GM18873 (cell line): ENCODE results near the gene NCOA3.
"Not testable (repeated sequence)": the region's sequence is repeated elsewhere in the genome, so short reads cannot be mapped to it uniquely, and the experiment has no call there.

Experiments used
- ATAC-seq: cut with Tn5 transposase; IDR thresholded peaks from one replicate; pipeline ENCODE4 v1.9.1; 2021; ENCODE audit warnings: mild to moderate bottlenecking, moderate library complexity, moderate number of reproducible peaks; ENCODE audit not compliant: unreplicated experiment, low FRiP score

Gene NCOA3

DNA sequence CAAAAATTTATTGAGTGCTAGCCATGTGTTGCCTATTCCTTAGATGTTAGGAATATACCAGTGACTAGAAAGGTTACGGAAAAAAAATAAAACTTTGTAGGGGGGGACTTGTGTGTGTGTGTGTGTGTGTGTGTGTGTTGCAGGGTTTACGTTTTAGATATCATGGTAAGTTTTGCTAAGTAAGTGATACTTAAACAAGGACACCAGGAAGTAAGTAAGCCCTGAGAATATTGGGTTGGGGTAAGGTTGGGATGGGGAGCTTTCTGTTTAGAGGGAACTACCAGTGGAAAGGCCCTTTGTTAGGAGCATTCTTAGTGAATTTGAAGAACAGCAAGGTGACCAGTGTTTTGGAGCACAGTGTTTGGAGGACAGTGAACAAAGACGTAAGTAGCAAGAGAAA is 30.3 kb downstream of the NCOA3 start:
- no peak for ATAC-seq

DNA sequence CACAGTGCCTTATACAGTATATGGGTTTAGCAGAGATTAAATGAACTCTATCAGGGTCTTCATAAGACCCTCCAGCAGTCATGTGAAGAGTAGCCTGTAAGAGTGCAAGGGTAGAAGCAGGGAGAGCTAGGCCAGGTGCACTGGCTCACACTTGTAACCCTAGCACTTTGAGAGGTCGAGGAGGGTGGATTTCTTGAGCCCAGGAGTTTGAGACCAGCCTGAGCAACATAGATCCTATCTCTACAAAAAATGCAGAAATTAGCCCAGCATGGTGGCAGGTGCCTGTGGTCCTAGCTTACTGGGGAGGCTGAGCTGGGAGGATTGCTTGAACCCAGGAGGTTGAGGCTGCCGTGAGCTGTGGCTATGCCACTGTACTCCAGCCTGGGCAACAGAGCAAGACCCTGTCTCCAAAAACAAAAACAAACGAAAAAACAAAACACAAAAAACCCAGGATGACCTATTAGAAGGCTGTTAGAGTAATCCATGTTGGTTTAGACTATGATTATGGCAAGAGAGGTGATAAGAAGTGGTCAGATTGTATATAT is 31.9 kb downstream of the NCOA3 start:
- no peak for ATAC-seq

DNA sequence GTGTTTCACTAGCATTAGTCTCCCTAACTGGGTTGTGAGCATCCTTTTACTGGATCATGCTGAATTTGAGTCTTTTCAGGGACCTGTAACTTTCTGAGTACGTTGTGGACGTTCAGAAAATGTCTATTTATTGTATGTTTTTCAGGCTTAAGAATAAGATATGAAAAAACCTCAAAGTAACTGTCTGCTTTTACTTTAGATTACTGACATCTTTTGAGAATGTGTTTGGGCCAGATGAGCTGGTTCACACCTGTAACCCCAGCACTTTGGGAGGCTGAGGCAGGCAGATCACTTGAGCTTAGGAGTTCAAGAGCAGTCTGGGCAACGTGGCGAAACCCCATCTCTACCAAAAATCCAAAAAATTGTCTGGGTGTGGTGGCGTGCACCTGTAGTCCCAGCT is 32.7 kb downstream of the NCOA3 start:
- no peak for ATAC-seq

DNA sequence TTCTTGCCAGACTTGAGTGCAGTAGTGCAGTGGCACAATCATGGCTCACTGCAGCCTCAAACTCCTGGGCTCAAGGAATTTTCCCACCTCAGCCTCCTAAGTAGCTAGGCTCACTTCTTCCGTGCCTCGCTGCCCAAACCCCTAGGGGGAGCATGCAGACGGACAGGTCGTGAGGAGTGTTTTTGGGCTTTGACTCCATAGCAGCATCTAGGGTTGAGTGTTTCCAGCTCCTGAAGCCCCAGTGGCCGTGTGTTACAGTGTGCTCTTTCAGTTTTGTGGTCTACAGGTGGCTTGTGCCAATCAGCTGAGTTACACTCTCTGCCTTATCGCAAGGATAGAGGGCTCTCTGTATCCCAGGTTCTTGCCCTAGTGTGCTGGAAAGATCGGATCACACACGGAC is 33.4 kb downstream of the NCOA3 start:
- no peak for ATAC-seq

DNA sequence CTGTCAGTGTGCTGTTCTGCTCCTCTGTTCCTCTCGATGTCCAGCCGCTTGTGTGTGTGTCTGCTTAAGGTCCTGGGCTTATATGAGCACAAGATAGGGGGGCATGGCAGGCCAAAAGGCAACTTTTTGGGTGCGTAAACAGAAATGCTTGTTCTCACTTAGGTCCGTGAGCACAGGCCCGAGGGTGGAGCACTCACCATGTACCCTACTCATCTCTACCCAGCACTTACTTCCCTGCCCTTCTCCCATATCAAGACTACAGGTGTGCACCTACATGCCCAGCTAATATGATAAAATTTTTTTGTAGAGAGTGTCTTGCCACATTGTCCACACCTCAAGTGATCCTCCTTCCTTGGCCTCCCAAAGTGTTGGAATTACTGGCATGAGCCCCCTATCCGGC is 34.3 kb downstream of the NCOA3 start:
- ATAC-seq, result no peak

DNA sequence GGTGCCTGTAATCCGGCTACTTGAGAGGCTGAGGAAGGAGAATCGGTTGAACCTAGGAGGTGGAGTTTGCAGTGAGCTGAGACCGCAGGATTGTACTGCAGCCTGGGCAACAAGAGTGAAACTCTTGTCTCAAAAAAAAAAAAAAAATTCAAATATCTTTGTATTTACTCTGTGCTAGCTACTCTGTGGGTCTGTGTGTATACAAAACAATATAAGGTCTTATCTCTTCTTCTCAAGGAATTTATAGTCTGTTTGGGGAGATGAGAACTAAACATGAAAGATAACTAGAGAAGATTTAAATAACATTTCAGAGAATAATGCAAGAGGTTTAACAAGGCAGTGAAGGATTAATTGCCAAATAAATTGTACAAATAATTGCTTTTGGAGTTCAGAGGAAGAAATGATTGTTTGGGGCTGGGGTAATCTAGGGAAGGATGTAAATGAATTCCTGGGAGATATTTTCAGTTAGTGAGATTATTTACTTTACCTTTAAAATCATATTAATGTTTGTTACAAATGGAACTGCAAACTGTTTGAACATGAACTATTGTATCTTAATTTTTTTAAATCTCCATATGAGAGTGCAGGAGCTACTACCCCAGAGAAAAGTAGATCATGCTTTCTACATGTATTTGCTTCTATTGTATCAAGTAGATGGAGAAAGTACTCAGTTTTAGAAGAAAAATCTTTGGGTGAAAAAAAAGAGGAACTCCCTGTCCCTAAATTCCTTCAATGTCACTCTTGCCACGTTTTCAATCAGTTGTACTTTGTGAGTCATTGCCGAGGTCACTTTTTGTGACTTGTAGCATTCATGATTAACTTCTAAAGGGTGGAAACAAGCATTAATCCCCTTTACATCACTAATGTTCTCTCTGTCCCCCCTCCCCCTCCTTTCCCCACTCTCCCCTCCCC is 39.0 kb downstream of the NCOA3 start:
- no peak for ATAC-seq

DNA sequence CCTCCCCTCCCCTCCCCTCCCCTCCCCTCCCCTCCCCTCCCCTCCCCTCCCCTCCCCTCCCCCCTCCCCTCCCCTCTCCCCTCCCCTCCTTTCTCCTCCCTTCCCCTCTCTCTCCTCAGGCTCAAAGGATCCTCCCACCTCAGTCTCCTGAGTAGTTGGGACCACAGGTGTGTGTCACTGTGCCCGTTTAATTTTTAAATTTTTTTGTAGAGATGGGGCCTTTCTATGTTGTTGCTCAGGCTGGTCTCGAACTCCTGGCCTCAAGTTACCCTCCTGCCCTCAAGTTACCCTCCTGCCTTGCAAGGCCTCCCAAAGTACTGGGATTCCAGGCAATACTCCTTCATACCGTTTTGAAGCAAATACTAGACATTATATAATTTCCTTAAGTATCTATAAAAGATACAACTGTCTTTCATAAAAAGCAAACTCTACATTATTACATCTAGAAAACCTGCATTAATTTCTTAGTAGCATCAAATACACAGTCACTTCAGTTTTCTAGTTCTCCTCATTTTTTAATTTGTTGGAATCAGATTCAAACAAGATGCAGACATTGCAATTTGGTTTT is 39.8 kb downstream of the NCOA3 start:
- ATAC-seq, result no peak

DNA sequence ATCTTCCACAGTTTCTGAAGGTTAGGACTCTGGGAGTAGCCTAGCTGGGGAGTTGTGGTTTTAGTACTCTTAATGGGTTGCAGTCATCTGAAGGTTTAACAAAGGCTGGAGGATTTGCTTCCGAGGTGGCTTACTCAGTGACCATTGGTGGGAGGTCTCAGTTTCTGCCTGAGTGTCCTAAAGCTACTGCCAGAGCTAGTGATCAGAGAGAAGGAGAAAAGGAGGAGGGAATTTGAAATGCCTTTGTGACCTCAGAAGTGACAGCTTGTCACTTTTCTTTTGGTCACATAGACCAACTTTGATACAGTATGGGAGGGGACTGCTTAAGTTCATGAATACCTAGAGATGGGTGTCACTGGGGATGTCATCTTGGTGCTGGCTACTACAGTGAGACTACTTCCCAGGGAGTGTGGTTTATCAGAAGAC is 41.3 kb downstream of the NCOA3 start:
- no peak for ATAC-seq

DNA sequence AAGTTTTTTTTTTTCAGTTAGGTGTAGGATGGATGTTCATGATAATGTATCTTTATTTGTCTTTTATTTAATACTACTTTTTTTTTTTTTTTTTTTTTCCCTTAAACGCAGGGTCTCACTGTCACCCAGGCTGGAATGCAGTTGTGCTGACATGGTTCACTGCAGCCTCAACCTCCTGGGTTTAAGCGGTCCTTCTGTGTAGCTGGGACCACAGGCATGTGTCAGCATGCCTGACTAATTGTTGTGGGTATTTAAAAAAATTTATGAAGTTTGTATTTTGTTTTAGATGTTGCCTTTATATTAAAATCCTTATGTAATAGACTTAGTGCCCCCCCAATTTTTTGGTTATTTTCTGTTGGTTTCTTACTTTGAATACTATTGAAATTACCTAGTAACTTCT is 42.6 kb downstream of the NCOA3 start:
- ATAC-seq, result no peak

DNA sequence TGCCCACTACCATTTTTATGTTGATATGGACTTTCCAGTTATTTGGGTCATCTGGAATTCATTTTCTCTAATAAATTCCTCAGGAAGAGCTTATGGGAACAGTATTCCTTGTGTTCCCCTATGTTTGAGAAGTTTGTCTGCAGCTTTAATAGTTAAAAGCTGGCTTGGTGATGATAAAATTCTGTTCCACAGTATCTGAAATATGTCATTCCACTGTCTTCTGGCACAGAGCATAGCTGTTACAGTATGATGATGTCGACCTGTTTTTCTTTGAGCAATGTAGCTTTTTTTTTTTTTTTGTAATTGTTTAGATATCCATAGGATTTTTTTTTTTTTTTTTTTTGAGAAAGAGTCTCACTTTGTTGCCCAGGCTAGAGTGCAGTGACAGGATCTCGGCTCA is 43.2 kb downstream of the NCOA3 start:
- ATAC-seq, result no peak

DNA sequence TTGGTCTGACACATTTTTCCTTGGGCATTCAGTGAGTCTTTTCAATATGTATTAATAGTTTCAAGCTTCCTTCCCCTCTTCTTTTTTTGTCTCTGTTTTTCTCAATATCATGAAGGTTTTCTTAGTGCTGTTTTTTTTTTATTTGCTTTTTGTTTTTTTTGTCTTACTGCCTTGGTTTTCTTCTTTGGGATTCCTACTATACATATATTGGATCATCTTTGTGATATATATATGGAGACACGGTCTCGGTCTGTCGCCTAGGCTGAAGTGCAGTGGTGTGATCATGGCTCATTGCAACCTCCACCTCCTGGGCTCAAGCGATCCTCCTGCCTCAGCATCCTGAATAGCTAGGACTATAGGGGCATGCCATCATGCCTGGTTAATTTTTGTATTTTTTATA is 43.8 kb downstream of the NCOA3 start:
- ATAC-seq, result no peak

DNA sequence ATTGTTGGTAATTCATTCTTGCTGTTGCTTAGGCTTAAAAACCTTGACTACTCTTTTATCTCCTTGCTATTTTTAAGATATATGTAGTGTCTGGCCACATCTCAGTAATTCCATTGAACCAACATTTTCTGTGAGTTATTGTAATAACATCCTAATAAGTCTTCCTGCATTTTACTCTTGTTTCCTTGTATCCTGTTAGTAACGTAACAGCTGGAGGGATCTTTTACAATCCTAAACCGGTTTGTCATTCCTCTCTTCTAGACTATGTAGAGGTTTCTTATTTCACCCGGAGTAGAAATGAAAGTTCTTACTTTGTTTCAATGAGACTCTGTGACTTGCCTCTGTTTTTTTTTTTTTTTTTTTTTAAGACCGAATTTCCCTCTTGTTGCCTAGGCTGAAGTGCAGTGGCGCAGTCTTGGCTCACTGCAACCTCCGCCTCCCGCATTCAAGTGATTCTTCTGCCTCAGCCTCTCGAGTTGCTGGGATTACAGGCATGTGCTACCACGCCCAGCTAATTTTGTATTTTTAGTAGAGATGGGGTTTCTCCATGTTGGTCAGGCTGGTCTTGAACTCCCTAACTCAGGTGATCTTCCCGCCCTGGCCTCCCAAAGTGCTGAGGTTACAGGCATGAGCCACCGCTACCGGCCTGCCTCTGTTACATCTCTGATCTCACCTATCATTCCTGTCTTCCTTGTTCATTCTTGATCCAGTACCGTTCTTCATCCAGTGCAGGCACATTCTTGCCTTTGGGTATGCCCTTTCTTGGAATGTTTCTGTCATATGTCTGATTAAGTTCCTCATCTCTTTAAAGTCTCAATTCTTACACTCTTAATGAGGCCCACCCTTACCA is 44.7 kb downstream of the NCOA3 start:
- ATAC-seq, result no peak

DNA sequence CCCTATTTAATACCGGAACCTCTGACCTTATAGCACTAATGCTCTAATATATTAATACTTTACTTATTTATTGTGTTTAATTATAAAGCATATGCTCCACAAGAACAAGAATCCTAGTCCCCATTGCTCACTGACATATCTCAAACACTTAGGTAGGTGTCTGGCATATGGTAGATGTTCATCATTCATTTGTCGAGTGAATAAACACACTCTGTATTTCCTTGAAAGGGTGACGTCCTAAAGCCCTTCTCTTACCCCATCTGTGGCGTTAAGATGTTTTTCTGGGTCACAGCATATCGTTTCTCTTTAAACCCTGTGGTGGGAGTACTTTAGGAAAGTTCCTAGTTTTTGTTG is 45.3 kb downstream of the NCOA3 start:
- no peak for ATAC-seq

DNA sequence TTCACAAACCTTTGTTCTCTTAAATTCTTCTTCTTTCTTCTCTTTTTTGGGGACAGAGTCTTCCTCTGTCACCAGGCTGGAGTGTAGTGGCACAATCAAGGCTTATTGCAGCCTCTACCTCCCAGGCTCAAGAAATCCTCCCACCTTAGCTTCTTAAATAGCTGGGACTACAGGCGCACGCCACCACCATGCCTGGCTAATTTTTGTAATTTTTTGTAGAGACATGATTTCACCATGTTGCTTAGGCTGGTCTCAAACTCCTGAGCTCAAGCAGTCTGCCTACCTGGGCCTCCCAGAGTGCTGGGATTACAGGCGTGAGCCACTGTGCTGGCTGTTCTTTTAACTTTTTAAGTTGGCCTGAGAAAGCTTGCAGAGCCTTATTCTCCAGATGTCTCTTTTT is 48.0 kb downstream of the NCOA3 start:
- no peak for ATAC-seq

DNA sequence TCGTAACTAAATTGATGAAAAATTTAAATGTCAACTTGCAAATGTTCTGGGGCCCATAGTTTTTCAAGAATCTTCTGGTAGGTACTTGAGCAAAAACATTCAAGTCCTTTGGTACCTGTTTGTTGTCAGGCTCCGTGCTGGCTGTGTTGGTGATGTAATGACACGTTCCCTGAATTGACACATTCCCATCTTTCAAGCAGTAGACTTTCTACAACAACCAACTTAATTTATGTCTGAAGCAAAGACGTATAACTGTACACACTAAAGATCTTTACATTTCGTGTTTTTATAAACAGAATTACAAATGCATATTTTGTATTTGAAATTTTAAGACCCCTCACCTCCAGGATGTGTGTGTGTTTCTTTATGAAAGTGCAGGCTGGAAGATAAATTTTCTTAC is 49.5 kb downstream of the NCOA3 start:
- ATAC-seq, result no peak

DNA sequence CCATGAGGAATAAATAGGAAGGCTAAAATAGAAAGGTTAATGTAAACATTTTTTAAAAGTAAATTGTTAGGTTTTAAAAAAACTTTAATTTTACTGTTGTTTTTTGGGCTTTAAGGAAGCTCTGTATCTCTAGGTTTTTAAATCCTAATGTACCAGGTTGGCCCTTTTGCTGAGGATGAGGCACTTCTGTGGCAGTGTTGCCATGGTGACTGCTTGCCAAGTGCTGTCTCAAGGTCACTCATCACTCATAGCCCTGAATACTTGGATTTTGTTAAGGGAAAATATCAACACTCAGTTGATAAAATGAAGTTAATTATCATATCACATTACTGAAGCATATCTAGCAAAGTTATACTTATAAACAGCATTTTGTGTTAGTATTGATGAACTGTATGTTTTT is 50.2 kb downstream of the NCOA3 start:
- ATAC-seq, result no peak

DNA sequence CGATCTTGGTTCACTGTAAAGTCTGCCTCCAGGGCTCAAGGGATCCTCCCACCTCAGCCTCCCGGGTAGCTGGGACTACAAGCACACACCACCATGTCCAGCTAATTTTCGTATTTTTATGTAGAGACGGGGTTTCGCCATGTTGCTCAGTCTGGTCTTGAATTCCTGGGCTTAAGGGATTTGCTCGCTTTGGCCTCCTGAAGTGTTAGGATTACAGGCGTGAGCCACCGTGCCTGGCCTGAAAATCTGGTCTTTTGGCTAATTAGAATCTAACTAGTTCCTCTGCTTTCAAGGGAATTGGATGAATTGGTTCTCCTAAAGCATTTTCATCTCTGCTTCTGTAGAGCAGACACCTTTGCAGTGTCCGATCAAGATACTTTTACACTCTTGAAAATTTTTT is 51.3 kb downstream of the NCOA3 start:
- ATAC-seq, result no peak

DNA sequence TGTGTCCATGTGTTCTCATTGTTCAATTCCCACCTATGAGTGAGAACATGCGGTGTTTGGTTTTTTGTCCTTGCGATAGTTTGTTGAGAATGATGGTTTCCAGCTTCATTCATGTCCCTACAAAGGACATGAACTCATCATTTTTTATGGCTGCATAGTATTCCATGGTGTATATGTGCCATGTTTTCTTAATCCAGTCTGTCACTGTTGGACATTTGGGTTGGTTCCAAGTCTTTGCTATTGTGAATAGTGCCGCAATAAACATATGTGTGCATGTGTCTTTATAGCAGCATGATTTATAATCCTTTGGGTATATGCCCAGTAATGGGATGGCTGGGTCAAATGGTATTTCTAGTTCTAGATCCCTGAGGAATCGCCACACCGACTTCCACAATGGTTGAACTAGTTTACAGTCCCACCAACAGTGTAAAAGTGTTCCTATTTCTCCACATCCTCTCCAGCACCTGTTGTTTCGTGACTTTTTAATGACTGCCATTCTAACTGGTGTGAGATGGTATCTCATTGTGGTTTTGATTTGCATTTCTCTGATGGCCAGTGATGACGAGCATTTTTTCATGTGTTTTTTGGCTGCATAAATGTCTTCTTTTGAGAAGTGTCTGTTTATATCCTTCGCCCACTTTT is 52.0 kb downstream of the NCOA3 start:
- not testable (repeated sequence) for ATAC-seq

DNA sequence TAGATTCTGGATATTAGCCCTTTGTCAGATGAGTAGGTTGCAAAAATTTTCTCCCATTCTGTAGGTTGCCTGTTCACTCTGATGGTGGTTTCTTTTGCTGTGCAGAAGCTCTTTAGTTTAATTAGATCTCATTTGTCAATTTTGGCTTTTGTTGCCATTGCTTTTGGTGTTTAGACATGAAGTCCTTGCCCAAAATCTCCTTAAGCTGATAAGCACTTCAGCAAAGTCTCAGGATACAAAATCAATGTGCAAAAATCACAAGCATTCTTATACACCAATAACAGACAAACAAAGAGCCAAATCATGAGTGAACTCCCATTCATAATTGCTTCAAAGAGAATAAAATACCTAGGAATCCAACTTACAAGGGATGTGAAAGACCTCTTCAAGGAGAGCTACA is 52.6 kb downstream of the NCOA3 start:
- not testable (repeated sequence) for ATAC-seq

DNA sequence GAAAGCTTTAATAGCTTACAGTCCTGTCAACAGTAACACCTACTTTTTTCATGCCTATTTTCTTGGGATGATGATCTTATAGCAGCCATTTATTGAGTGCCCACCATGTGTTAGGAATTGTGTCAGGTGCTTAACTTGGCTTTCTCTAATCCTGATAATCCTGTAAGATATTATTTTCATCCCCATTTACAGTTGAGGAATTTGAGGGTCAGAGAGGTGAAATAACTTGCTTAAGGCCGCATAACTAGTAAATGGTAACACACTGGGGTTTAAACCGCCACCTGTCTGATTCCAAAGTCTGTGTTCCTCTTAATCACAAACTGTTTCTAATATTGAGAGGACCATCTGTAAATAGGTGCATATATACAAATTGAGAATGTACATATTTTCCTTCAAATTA is 55.5 kb downstream of the NCOA3 start:
- ATAC-seq, result no peak

DNA sequence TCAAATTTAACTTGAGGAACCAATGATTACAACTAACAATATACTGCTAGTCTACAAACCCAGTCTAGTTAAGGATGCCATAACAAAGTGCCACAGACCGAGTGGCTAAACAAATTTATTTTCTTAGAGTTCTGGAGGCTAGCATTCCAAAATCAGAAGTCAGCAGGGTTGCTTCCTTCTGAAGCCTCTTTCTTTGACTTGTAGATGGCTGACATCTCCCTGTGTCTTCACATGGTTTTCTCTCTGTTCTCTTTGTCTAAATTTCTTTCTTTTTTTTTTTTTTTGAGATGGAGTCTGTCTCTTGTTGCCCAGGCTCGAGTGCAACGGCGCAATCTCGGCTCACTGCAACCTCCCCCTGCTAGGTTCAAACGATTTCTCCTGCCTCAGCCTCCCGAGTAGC is 56.1 kb downstream of the NCOA3 start:
- no peak for ATAC-seq
